GM12874 (cell line): ENCODE results near the gene ZNF442.

Experiments
- CTCF ChIP-seq: IDR thresholded peaks from 2 replicates; pipeline ENCODE4 v1.5.1; 2011; ENCODE audit warnings: low read depth, mild to moderate bottlenecking, control low read depth, low read length, moderate library complexity; ENCODE audit not compliant: insufficient read depth

The ZNF442 gene

DNA sequence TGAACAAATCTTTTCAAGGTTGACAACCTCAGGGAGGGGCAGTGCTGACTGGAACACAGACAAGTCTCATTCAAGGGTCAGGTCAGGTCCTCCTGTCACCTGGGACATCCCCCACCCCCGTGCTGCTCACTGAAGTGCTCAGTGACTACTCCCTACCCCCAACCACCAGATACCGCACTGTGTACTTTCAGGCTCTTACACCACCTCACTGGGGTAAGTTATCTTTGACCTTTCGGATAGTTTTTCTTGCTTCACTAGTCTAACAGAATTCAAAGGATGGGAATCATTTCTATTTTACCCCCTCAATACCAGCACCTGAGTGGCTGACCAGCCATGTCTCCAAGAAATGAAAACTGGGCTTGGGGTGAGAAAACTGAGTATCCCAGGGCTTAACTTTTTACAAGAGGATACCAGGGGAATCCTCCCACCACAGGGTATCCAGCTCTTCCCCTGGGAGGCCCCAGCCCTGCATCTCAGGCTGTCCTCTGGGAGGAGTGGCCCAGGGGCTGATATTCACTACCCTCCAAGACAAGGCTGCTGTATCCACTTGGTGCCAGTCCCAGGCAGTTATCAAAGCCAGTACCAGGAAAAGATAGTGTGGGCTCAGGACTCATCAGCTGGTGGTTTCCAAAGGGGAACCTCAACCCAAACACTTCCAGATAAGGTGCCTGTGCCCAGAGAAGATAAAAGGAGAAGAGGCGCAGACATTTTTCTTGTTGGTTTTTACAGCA lies 34.1 kb downstream of the ZNF442 start:
- no peak for TF ChIP-seq CTCF

DNA sequence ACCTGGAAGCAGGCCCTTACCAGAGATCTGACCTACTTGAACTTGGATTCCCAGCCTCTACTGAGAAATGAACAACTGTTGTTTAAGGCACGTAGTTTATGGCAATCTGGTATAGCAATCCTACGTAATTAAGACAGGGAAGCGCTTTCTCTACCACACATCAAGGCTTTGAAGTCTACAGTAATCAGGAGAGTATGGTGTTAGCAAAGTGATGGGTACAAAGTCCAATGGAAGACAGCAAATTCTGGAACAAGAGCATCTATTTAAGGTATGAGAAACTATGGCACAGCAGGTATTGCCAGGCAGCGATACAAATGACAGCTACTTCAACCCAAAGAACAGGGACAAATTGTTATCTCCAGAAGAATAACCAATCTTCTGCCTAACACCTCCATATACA lies 35.1 kb downstream of the ZNF442 start:
- no peak for TF ChIP-seq CTCF

- no peak for TF ChIP-seq CTCF
These were observed 39.8 kb downstream of the ZNF442 start for GRCh38 chr19:12325690-12326089.

- TF ChIP-seq CTCF: no peak
These were observed 46.6 kb downstream of the ZNF442 start for GRCh38 chr19:12318782-12319413.

DNA sequence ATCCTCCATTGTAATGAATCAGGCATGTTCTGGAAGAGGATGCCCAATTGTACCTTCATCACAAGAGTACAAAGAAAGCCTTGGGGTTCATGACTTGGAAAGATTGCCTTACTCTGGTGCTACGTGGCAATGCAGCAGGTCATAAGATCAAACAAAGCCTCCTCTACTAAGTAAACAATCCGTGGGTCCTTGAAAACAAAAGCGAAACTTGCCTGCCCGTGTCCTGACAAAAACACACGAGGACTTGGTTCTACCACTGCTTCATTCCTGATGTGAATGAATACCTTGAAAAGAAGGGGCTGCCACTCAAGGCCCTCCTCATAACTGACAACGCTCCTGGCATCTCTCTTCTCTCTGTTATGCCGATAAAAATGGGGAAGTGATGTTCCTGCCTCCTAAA lies 50.9 kb downstream of the ZNF442 start:
- no peak for TF ChIP-seq CTCF
